ENCODE measurements around the gene ERC2.

Gene ERC2

GRCh38 chr3:55598224-55598623, 870.0 kb downstream of the ERC2 start:
- DNase-seq: no peak

GRCh38 chr3:55597641-55598040, 870.6 kb downstream of the ERC2 start:
- no peak for DNase-seq

GRCh38 chr3:55596212-55596611, 872.1 kb downstream of the ERC2 start:
- DNase-seq: no peak

GRCh38 chr3:55595420-55595819, 872.8 kb downstream of the ERC2 start:
- DNase-seq: no peak

DNA sequence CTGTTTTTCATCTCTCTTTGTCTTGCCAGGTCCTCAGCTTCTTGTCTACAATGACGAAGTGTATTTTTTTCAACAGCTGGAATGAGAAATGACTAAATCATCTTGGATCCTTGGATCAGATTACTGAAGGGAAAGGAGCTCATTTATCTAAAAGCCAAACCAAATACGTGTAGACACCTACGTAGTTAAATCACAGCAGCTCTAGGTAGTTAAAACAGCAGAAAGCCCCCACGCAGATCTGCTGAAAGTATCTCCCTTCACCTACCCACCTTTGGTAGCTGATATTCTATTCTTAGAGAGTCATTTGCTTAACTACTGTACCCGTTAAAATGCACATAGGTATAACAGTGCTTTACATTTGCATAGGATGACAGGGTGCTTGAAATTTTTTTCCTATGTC, 875.7 kb downstream of the ERC2 start:
- no peak for DNase-seq

DNA sequence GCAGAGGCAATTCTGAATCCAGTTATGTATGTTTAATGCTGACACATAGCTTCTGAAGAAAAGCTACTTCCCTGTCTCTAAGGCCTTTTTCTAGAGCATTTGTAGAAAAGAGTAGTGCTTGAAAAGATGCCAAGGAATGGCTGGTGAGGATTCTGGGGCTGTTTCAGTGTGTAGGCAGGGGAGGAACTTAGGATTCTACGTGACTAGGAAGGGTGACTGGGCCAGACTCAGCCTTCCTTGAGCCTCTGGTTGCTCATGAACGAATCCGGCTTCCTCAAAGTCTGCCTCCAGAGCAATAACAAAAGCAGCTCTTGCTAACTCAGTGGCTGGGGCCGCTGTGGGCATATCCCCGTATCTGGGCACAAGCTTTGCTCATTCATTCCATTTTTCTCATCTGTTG, 876.4 kb downstream of the ERC2 start:
- DNase-seq: no peak

DNA sequence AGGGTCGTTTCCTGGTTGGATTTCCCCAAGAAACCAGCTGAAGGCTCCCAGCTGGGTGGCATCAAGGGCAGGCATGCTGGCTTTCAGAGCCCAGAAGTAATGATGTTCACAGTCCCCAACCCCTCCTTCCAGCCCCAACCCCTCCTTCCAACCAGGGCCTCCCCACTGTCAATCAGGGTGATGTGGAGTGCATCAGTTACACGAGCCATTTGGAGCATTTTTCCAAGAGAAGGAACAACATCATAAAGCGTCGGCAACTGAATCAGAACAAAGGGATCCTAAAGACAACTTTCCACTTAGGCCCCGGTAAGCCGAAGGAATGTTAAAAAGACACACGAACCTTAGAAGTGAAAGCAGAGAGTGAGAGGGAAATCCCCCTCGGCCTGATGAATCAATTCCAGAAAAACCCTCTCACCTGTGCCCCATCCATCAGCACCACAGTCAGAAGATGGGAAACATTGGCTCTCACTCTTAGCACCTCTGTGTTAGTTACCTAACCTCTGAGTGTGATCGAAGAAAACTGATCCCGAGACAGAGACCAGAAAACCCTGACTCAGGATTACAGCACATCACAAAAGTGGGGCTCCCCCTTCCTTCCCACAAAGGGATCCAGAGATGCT, 880.0 kb downstream of the ERC2 start:
- DNase-seq: no peak

DNA sequence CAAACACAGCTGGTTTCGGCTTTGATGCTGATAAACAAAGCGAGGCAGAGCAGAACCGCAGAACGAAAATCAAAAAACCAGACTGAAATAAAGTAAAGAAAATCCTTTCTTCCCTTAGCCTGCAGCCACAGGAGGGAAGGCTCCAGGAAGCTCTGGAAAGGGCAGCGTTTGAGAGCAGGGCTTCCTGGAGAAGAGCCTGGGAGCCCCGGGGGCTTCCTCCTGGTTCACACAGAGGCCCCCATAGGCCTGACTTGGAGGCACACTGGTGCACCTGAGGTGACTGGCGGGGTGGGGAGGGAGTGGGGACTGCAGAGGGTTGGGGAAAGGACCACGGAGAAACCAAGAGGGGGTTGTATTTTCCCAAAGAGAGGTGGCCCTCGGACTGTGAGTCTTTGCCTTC, 882.4 kb downstream of the ERC2 start:
- DNase-seq: no peak

DNA sequence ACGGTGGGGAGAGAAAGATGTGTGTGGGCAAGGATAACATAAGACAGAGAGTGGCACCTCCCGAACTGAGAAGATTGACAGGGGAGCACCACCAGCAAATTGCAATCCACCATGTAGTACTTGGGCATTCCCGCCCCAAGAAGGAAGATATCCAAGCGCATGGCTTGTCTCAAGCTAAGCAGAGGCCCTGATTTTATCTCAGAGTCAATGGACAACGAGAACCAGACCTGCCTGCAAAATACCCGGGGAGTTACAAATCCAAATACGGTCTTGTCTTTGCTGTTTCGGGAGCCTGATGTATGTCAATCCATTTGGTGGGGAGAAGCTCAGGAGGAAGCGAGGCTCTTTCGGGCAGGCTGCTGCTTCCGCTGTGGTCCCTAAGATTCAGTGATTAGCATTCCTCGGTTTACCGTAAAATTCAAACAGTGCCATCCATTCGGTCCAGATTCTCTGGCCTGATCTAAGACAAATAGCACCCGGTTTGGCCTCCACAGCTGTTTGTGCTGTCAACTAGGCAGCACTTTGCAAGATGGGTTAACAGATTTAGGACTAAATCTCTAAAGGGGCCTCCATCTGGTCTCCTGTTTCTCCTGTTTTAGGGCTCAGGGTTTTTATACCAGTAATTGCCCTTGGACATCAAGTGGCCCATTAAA, 883.4 kb downstream of the ERC2 start:
- DNase-seq: no peak

GRCh38 chr3:55584030-55584429, 884.2 kb downstream of the ERC2 start:
- no peak for DNase-seq

GRCh38 chr3:55583475-55583874, 884.8 kb downstream of the ERC2 start:
- DNase-seq: no peak

DNA sequence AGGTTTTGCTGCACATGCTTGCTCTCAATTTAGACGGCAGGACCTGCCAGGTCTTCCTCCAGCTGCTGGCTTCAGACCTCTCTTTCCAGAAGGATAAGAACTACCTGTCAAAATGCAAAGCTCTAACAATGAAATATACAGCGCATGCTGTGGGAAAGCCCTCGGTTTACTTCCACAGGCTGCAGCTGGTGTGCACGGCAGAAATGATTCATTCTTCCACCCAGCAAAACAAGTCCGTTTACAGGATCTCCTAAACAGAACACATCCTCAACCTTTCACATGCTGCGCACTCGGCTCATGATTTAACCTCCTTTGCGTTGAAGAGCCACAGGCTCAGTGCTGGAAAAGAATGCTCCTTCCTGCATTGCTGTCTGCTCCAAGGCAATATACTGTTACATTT, 888.8 kb downstream of the ERC2 start:
- DNase-seq: no peak

DNA sequence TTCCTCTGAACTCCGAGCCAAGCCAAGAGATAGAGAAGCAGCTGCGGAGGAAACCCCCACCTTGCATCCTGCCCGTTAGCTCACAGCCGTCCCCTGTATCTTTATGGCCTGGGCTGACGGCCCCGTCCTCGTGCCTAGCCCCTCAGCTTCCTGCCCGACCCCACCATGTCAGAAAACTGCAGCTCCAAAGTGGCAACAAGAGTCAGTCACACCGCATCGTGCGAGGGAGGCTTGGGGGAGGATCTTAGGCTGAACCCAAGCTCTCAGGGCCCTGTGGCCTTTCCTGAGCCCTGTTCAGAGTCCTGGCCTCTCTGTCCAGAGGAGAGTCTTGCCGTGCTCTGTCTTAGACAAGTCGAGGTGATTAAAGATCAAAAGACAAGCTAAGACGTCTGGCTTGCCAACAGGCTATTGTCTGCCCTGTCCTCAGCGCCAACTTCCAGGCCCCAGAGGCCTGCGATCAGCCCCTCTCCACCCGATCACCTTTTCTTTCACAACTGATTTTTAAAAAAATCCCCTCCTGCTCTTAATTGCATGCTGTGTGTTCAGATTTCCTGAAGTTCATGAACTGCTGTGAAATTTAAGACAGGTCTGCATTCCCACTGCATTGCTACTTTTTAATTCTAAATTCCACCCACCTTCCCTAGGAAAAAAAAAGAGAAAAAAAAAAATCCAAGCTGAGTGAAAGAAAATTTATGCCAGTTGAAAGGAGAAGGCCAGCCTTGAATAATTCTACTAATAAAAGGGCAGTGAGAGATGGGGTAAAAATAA, 891.5 kb downstream of the ERC2 start:
- DNase-seq: no peak

- no peak for DNase-seq
Measured at GRCh38 chr3:55574671-55575070, 893.6 kb downstream of the ERC2 start.

DNA sequence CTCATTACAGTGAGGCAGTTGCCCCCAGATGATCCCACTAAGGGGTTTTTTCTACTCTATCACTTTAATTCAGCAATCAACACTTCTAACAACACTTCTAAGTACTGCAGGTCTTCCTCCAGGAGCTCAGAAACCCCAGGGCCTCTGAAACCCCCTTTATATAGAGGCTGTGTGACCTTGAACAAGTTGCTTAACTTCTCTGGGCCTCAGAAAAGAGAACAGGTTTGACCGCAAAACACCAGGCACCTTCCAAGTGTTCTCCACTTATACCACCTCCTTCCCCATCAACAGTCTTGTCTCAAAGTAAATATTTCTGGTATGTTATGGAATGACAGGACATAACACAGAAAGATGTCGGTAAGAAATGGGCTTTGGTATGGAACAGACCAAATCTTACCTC, 895.5 kb downstream of the ERC2 start:
- DNase-seq: no peak

DNA sequence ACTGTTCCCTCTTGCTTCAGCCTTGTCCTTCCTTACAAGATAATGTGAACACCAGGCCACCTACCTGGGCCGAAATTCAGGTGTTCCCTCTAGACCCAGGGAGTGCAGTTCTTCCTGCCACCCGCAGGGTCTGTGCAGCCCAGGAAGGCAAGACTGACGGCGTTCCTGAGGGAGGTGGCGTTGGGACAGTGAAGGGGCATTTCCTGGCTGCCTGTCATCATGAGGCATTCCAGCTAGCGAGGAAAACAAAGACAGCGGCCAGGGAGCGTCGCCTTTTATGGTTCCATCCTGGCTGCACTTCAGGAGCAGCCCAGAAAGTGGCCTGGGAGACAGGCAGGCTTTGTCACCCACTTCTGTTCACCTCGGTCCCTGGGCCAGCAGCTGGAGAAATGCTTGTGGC, 896.4 kb downstream of the ERC2 start:
- no peak for DNase-seq

GRCh38 chr3:55571216-55571813, 897.0 kb downstream of the ERC2 start:
- DNase-seq: no peak

DNA sequence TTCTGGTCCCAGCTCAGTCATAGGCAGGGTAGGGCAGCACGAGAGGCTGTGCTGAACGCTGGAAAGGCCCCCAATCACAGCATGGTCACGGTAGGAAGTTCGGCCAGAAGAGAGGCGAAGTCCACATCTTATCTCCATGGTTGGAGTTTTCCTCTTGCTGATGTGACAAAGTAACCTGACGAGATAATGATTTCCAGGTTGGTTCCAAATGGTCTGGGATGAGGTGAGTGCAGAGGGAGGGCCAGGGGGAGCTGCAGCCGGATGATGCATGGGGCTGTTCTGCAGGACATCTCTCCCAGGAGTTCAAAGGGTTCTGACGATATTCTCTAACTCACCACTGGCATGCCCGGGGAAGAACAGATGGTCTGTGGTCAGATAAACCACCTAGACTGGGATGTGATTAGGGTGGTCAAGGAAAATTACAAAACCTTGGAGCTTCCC, 898.0 kb downstream of the ERC2 start:
- no peak for DNase-seq

- no peak for DNase-seq
Measured at GRCh38 chr3:55569033-55569599, 899.2 kb downstream of the ERC2 start.

DNA sequence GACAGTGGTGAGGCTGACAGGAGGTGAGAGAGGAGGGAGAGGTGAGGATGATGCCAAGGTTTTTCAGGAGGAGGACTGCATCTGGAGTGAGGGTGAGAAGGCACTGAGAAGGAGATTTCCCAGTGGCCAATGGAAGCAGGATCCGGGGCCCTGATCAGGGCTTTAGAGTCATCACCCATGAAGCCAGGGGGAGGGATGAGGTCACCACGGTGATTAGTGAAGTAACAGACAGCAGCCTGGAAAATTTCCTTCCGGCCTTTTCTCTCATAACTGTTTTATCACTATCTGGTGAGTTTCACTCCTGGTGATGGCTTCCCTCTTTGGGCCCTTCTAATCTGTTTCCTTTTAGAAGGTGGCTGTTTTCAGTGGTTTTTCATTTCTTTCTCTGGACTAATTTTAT, 900.7 kb downstream of the ERC2 start:
- DNase-seq: no peak

GRCh38 chr3:55567121-55567520, 901.1 kb downstream of the ERC2 start:
- DNase-seq: no peak

- DNase-seq: no peak
Measured at GRCh38 chr3:55565521-55565920, 902.7 kb downstream of the ERC2 start.

DNA sequence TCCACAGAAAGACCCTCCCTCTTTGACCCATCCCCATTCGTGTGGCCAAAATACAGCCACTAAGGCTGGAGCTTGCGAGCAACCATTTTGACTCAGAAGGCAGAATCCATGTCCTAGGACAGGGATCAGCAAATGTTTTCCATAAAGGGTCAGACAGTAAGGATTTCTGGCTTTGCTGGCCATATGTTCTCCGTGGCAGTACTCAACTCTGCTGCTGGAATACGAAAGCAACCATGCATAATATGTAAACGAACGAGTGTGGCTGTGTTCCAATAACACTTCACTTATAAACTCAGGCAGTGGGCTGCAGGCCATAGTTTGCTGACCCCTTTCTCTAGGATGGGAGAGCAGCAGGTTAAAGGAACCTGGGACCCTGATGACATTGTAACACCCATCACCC, 903.5 kb downstream of the ERC2 start:
- DNase-seq: no peak

DNA sequence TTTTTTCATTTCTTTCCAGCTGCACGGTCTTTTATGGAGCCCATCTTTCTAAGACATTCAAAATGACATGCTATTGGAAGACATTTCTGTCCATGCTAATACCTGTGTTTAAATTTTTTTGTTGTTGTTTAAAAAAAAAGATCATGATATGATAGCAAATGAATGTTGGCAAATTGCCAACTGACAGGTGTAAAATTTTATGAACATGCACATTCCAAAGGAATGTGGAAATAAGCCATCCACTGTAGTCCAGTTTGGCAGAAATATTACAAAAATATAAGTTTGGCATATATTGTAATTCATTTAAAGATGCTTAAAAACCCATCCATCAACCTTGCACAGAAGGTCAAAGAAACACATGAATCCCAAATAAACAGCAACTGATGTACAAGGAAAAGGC, 905.6 kb downstream of the ERC2 start:
- DNase-seq: no peak

Measured in COR-L47 (cell line).